GM21576 (cell line): ENCODE measurements around the gene FOXJ2.
"Not testable (repeated sequence)": the region's sequence is repeated elsewhere in the genome, so short reads cannot be mapped to it uniquely, and the experiment has no call there.

ENCODE experiments used
- ATAC-seq: cut with Tn5 transposase; IDR thresholded peaks from one replicate; pipeline ENCODE4 v1.9.1; 2021; ENCODE audit warnings: mild to moderate bottlenecking, moderate library complexity; ENCODE audit not compliant: unreplicated experiment

The FOXJ2 gene

GRCh38 chr12:8028267-8028666 lies 4.2 kb upstream of the FOXJ2 start:
- no peak for ATAC-seq

GRCh38 chr12:8030189-8030588 lies 2.3 kb upstream of the FOXJ2 start:
- ATAC-seq = no peak

- not testable (repeated sequence) for ATAC-seq
These were observed 1.5 kb upstream of the FOXJ2 start for GRCh38 chr12:8031017-8031416.

GRCh38 chr12:8031872-8032241 lies 659 bp upstream of the FOXJ2 start:
- no peak for ATAC-seq

- ATAC-seq = peak; percentile 6
These were observed 883 bp downstream of the FOXJ2 start for GRCh38 chr12:8033153-8034044.

- no peak for ATAC-seq
These were observed 2.3 kb downstream of the FOXJ2 start for GRCh38 chr12:8034802-8035201.

GRCh38 chr12:8035440-8036010 lies 3.0 kb downstream of the FOXJ2 start:
- ATAC-seq = no peak

- no peak for ATAC-seq
These were observed 3.8 kb downstream of the FOXJ2 start for GRCh38 chr12:8036346-8036745.

- ATAC-seq = no peak
These were observed 4.6 kb downstream of the FOXJ2 start for GRCh38 chr12:8037046-8037663.

- no peak for ATAC-seq
These were observed 5.4 kb downstream of the FOXJ2 start for GRCh38 chr12:8037947-8038346.

GRCh38 chr12:8038659-8039114 lies 6.2 kb downstream of the FOXJ2 start:
- ATAC-seq = no peak

GRCh38 chr12:8040791-8041190 lies 8.3 kb downstream of the FOXJ2 start:
- no peak for ATAC-seq

GRCh38 chr12:8045952-8046944 lies 13.7 kb downstream of the FOXJ2 start:
- ATAC-seq = no peak

GRCh38 chr12:8047842-8048241 lies 15.3 kb downstream of the FOXJ2 start:
- no peak for ATAC-seq

- ATAC-seq = no peak
These were observed 16.4 kb downstream of the FOXJ2 start for GRCh38 chr12:8048906-8049305.

GRCh38 chr12:8050600-8051250 lies 18.2 kb downstream of the FOXJ2 start:
- no peak for ATAC-seq

GRCh38 chr12:8052679-8053078 lies 20.2 kb downstream of the FOXJ2 start:
- ATAC-seq = no peak

- no peak for ATAC-seq
These were observed 22.3 kb downstream of the FOXJ2 start for GRCh38 chr12:8054816-8055215.

GRCh38 chr12:8057306-8057705 lies 24.8 kb downstream of the FOXJ2 start:
- no peak for ATAC-seq

GRCh38 chr12:8057839-8058238 lies 25.3 kb downstream of the FOXJ2 start:
- ATAC-seq = no peak
